A549 (cell line): ENCODE results near the gene CDH2.

Experiments used
- BHLHE40 ChIP-seq: IDR thresholded peaks from 2 replicates; pipeline ENCODE4 v1.6.1; 2012; ENCODE audit warnings: low read depth, low read length, inconsistent platforms
- CHD2 ChIP-seq: fragments of 150-350 bp; IDR thresholded peaks from 2 replicates; pipeline ENCODE4 v1.6.1; 2014; ENCODE audit warnings: low read length; ENCODE audit not compliant: partially characterized antibody
- CTCF ChIP-seq: fragments of >200 bp; sonication (Bioruptor Twin); formaldehyde crosslinking; IDR thresholded peaks from 3 replicates; pipeline ENCODE4 v1.5.1; 2016
- HMGXB4 ChIP-seq: fragments of 250-450 bp; sonication (Bioruptor Pico); IDR thresholded peaks from 2 replicates; pipeline ENCODE4 v1.5.0; 2021; ENCODE audit warnings: mild to moderate bottlenecking, moderate library complexity, borderline replicate concordance
- MAZ ChIP-seq: fragments of 150-350 bp; IDR thresholded peaks from 2 replicates; pipeline ENCODE4 v1.6.1; 2014; ENCODE audit warnings: antibody characterized with exemption, low read depth, low read length, borderline replicate concordance
- MYC ChIP-seq: IDR thresholded peaks from 2 replicates; pipeline ENCODE4 v1.6.1; 2012; ENCODE audit warnings: mild to moderate bottlenecking, inconsistent platforms, low read length, improper control_type of control experiment, borderline replicate concordance
- PBX3 ChIP-seq: IDR thresholded peaks from 2 replicates; pipeline ENCODE4 v1.6.1; 2012
- PHF8 ChIP-seq: fragments of 200-600 bp; sonication (generic); IDR thresholded peaks from 2 replicates; pipeline ENCODE4 v1.6.1; 2016; ENCODE audit warnings: low read depth, mild to moderate bottlenecking, antibody characterized with exemption, moderate library complexity, borderline replicate concordance
- POLR2A ChIP-seq: IDR thresholded peaks from 2 replicates; pipeline ENCODE4 v1.6.1; 2012; ENCODE audit warnings: mild to moderate bottlenecking, low read length
- POLR2AphosphoS2 ChIP-seq: conservative IDR thresholded peaks from 2 replicates; pipeline ENCODE4 v1.6.1; 2012; ENCODE audit warnings: low read length, improper control_type of control experiment, inconsistent platforms
- RAD21 ChIP-seq, 2 experiments: fragments of >200 bp in 1 of 2; sonication (Bioruptor Twin) in 1 of 2; formaldehyde crosslinking in 1 of 2; IDR thresholded peaks in 1 of 2; conservative IDR thresholded peaks in 1 of 2; 2 replicates in 1 of 2; 3 replicates in 1 of 2; pipeline ENCODE4 v1.6.1; 2012 to 2018; ENCODE audit warnings: inconsistent platforms in 1 of 2
- RFX5 ChIP-seq: fragments of 450-650 bp; IDR thresholded peaks from 2 replicates; pipeline ENCODE4 v1.7.1; 2014; ENCODE audit warnings: antibody characterized with exemption, mild to moderate bottlenecking, moderate library complexity
- USF2 ChIP-seq: fragments of 450-650 bp; IDR thresholded peaks from 2 replicates; pipeline ENCODE4 v1.6.1; 2014; ENCODE audit warnings: antibody characterized with exemption

- TF ChIP-seq CTCF (no peak), RFX5 (no peak), POLR2A (no peak), PBX3 (no peak), HMGXB4 (CRISPR knock-in tag) (no peak), USF2 (no peak), BHLHE40 (no peak), PHF8 (no peak), MAZ (no peak), RAD21 (conservative IDR thresholded peaks at IDR 0.05 in 1 of 2, IDR thresholded peaks at IDR 0.05 in 1 of 2) (no peak), CHD2 (no peak), POLR2AphosphoS2 (no peak), MYC (no peak)
Measured at GRCh38 chr18:28091197-28091596, 85.7 kb downstream of the CDH2 start.
